ENCODE results near the gene SMAD3.

- no peak for TF ChIP-seq CTCF (IDR thresholded peaks at IDR 0.05; ENCODE audit: control extremely low read depth in 1 of 3, insufficient read depth in 1 of 3, low read depth in 1 of 3, low read length in 3 of 3)
- no peak for TF ChIP-seq EP300 (IDR thresholded peaks at IDR 0.05; ENCODE audit: borderline replicate concordance in 1 of 2, low read depth in 2 of 2, low read length in 2 of 2)
- no peak for TF ChIP-seq SP2 (IDR thresholded peaks at IDR 0.05; ENCODE audit: low read length)
- TF ChIP-seq SIN3A (conservative IDR thresholded peaks at IDR 0.05 in 1 of 2, IDR thresholded peaks at IDR 0.05 in 1 of 2; ENCODE audit: low read depth in 1 of 2, low read length in 2 of 2) = peak in 1 of 2 experiments; percentile 17; a peak in 1 of 4 replicates
- no peak for TF ChIP-seq RAD21 (IDR thresholded peaks at IDR 0.05 in 1 of 2, conservative IDR thresholded peaks at IDR 0.05 in 1 of 2; ENCODE audit: low read depth in 2 of 2, low read length in 2 of 2)
- TF ChIP-seq TCF12 (IDR thresholded peaks at IDR 0.05; ENCODE audit: low read depth, low read length) = no peak
- TF ChIP-seq POLR2A (IDR thresholded peaks at IDR 0.05; ENCODE audit: control extremely low read depth in 1 of 2, low read depth in 2 of 2, low read length in 2 of 2) = no peak
- TF ChIP-seq ATF3 (IDR thresholded peaks at IDR 0.05; ENCODE audit: insufficient read depth, low read depth, low read length) = no peak
- TF ChIP-seq CREB1 (IDR thresholded peaks at IDR 0.05) = no peak
- no peak for TF ChIP-seq ATF2 (IDR thresholded peaks at IDR 0.05; ENCODE audit: low read length)
These were observed 898 bp downstream of the SMAD3 start for GRCh38 chr15:67066041-67066958.

Measured in H1 (cell line).